ENCODE data around the gene PTPRG.

PTPRG gene

DNA sequence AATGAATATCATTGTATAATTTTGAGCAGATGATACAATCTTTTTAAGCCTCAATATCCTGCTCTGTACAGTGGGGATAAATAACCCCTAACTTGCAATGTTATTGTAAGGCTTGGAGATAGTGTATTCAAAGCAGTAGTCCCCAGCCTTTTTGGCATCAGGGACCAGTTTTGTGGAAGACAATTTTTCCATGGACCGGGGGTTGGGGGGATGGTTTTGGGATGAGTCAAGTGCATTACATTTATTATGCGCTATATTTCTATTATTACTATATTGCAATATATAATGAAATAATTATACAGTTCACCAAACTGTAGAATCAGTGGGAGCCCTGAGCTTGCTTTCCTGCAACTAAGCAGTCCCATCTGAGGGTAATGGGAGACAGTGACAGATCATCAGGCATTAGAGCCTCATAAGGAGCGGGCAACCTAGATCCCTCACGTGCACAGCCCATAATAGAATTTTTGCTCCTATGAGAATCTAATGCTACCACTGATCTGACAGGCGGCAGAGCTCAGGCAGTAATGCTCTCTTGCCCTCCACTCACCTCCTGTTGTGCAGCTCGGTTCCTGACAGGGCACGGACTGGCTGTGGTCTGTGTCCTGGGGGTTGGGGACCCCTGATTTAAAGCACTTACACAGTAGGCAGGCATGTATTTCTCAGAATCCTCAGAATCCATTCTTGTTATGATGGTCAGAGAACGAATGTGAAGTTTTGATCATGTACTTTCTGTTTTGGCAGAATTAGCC, 102.2 kb downstream of the PTPRG start:
- Histone ChIP-seq H3K9me3 (ENCODE audit: control insufficient read depth, low read length) (no peaks in the 10 kb centered on the region), H3K27ac (no peak overlapping the region)
- TF ChIP-seq, protein P1, sequence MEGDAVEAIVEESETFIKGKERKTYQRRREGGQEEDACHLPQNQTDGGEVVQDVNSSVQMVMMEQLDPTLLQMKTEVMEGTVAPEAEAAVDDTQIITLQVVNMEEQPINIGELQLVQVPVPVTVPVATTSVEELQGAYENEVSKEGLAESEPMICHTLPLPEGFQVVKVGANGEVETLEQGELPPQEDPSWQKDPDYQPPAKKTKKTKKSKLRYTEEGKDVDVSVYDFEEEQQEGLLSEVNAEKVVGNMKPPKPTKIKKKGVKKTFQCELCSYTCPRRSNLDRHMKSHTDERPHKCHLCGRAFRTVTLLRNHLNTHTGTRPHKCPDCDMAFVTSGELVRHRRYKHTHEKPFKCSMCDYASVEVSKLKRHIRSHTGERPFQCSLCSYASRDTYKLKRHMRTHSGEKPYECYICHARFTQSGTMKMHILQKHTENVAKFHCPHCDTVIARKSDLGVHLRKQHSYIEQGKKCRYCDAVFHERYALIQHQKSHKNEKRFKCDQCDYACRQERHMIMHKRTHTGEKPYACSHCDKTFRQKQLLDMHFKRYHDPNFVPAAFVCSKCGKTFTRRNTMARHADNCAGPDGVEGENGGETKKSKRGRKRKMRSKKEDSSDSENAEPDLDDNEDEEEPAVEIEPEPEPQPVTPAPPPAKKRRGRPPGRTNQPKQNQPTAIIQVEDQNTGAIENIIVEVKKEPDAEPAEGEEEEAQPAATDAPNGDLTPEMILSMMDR (IDR thresholded peaks at IDR 0.05): no peak

DNA sequence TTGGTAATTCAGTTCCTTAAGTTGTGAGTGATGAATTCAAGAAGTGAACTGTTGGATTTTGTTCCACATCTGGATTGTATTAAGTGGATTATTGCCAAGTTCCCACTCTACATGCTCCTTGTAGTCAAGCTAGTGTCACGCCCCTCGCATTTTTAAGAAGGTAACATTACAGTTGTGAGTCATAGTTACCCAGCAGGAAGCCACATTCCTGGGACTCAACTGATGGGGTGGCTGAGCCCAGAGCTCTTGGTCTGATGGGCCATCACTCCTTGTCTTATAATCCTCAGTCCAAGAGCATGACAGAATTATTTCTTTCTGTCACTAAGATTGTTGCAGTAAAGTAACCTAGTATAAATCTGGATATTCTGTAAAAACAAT, 102.7 kb downstream of the PTPRG start:
- TF ChIP-seq, protein P1 (IDR thresholded peaks at IDR 0.05): no peak
- Histone ChIP-seq H3K27ac (no peak overlapping the region), H3K4me2 (ENCODE audit: low read length) (no peak overlapping the region), H3K9me3 (ENCODE audit: control insufficient read depth, low read length) (no peaks in the 10 kb centered on the region), H2AFZ (no peak overlapping the region), H3K4me1 (peaks cover 19% of the 10 kb centered on the region), H3K79me2 (peaks cover 65% of the 10 kb centered on the region), H3K9ac (no peak overlapping the region), H3K4me3 (ENCODE audit: low read depth, low read length) (no peak overlapping the region), H3K36me3 (ENCODE audit: control insufficient read depth, insufficient read depth, low read length) (no peaks in the 10 kb centered on the region), H3K27me3 (ENCODE audit: control insufficient read depth, insufficient read depth, low read length) (no peaks in the 10 kb centered on the region)

More for the DNA sequence above, 102.2 kb downstream of the PTPRG start:
- Histone ChIP-seq H3K4me3 (ENCODE audit: low read depth, low read length) (no peak overlapping the region), H3K4me1 (peaks cover 19% of the 10 kb centered on the region), H3K36me3 (ENCODE audit: control insufficient read depth, insufficient read depth, low read length) (no peaks in the 10 kb centered on the region), H2AFZ (no peak overlapping the region), H3K27me3 (ENCODE audit: control insufficient read depth, insufficient read depth, low read length) (no peaks in the 10 kb centered on the region), H3K9ac (no peak overlapping the region), H3K79me2 (peaks cover 63% of the 10 kb centered on the region), H3K4me2 (ENCODE audit: low read length) (no peak overlapping the region)

DNA sequence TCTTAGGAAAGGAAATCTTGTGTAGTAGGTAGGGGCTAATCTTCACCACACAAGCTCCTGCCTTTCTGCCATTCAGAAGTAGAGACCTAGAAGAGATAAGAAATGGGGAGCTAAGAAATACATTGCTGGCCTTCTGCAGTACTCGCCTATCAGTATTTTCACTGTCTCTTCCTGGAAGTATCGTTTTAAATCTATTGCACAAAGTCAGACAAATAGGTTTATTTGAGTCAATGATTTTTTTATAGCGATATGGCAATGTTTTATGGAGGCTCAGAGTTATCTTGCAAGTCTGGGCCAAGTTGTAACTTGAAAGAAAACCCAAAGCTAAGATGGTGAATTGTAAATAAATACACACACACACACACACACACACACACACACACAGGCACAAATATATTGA, 103.8 kb downstream of the PTPRG start:
- Histone ChIP-seq H3K4me2 (ENCODE audit: low read length) (no peak overlapping the region), H3K27me3 (ENCODE audit: control insufficient read depth, insufficient read depth, low read length) (no peaks in the 10 kb centered on the region), H3K9me3 (ENCODE audit: control insufficient read depth, low read length) (no peaks in the 10 kb centered on the region), H3K36me3 (ENCODE audit: control insufficient read depth, insufficient read depth, low read length) (no peaks in the 10 kb centered on the region), H3K4me3 (ENCODE audit: low read depth, low read length) (no peak overlapping the region), H2AFZ (no peak overlapping the region), H3K9ac (no peak overlapping the region), H3K4me1 (peaks cover 25% of the 10 kb centered on the region), H3K27ac (no peak overlapping the region), H3K79me2 (peaks cover 69% of the 10 kb centered on the region)
- TF ChIP-seq, protein P1 (IDR thresholded peaks at IDR 0.05): no peak

DNA sequence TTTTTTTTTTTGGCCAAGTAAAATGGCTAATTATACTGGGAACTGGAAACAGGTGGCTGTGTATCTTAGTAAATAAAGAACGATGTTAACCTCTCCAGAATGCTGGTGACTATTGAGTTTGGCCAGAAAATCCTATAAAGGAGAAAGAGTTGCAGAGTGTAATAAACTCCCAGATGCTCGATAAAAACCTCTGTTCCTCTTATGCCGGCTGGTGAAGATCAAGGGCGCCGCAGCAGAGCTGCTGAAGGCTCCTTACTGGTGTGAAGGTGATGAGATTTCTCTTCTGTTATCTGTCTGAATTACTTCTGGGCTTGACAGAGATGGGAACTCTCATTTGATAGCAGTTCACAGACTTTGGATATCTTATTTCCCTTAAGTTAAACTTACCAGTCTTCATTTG, 104.6 kb downstream of the PTPRG start:
- TF ChIP-seq, protein P1 (IDR thresholded peaks at IDR 0.05): no peak
- H3K9ac ChIP-seq: no peak overlapping the region
- H3K4me2 ChIP-seq (ENCODE audit: low read length): no peak overlapping the region
- H3K79me2 ChIP-seq: peaks cover 69% of the 10 kb centered on the region
- no peaks in the 10 kb centered on the region for H3K36me3 ChIP-seq (ENCODE audit: control insufficient read depth, insufficient read depth, low read length)
- H3K9me3 ChIP-seq (ENCODE audit: control insufficient read depth, low read length): no peaks in the 10 kb centered on the region
- H3K27me3 ChIP-seq (ENCODE audit: control insufficient read depth, insufficient read depth, low read length): no peaks in the 10 kb centered on the region
- H3K4me1 ChIP-seq: peaks cover 30% of the 10 kb centered on the region
- no peak overlapping the region for H3K27ac ChIP-seq
- H2AFZ ChIP-seq: no peak overlapping the region
- H3K4me3 ChIP-seq (ENCODE audit: low read depth, low read length): no peak overlapping the region

All from parathyroid adenoma (tissue), 2 donors.